ENCODE measurements around the gene PREX1. TPM values are rescaled to one million over a fixed set of nuclear protein-coding genes. Genes with fewer than 3 reads are reported as not detected.

PREX1 gene
- total RNA-seq, 4 donors from 2014 or later: 7.5 to 10.9 (median 9.1) TPM

DNA sequence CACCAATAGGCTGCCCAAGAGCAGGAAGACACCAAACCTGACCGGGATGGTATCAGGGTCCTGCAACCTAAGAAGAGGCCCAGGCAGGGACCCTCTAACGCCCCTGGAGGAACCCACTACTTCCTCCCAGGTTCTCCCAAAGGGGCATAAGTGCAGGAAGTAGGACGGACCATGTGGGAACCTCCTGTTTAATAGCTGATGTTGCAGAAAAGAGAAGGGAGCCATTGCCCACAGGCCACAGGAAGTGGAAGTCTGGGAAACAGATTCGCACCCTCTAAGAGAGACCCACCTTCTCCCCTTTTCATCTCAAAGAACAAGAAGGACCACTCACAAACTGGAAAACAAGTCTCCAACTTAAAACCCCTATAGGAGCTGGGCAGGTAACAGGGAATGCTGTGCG lies 18.1 kb downstream of the PREX1 start:
- intact Hi-C loops (cut with DNase I; ENCODE audit: low total_unique reads) (no loop called here), in situ Hi-C loops (cut with MboI; ENCODE audit: low sequenced_read_pairs in 4 of 4) (no loop called here)
- H3K4me3 ChIP-seq: no peak overlapping the region
- DNase-seq (no peak), ATAC-seq (no peak)
- TF ChIP-seq CTCF (IDR thresholded peaks at IDR 0.05 in 4 of 5, conservative IDR thresholded peaks at IDR 0.05 in 1 of 5) (no peak), POLR2A (IDR thresholded peaks at IDR 0.05) (no peak)
- no peaks in the 10 kb centered on the region for H3K27me3 ChIP-seq
- peaks cover 8 to 13% of the 10 kb centered on the region in 2 donors for H3K4me1 ChIP-seq
- no peaks in the 10 kb centered on the region for H3K36me3 ChIP-seq
- no peaks in the 10 kb centered on the region for H3K9me3 ChIP-seq
- no peak overlapping the region for H3K27ac ChIP-seq

GRCh38 chr20:48808382-48809034 lies 19.3 kb downstream of the PREX1 start:
- Histone ChIP-seq H3K4me3 (no peak overlapping the region), H3K27me3 (no peaks in the 10 kb centered on the region), H3K27ac (no peak overlapping the region), H3K4me1 (peaks cover 8 to 13% of the 10 kb centered on the region in 2 donors), H3K36me3 (no peaks in the 10 kb centered on the region), H3K9me3 (no peaks in the 10 kb centered on the region)
- in situ Hi-C loops (cut with MboI; ENCODE audit: low sequenced_read_pairs in 4 of 4): no loop called here
- intact Hi-C loops (cut with DNase I; ENCODE audit: low total_unique reads): no loop called here
- no peak for TF ChIP-seq CTCF (IDR thresholded peaks at IDR 0.05 in 4 of 5, conservative IDR thresholded peaks at IDR 0.05 in 1 of 5)
- TF ChIP-seq POLR2A (IDR thresholded peaks at IDR 0.05): no peak
- DNase-seq (no peak), ATAC-seq (no peak)

- peak in 1 of 2 donors; percentile 44 for DNase-seq
- Histone ChIP-seq H3K27me3 (no peaks in the 10 kb centered on the region), H3K4me1 (peaks cover 8 to 13% of the 10 kb centered on the region in 2 donors), H3K9me3 (no peaks in the 10 kb centered on the region), H3K36me3 (no peaks in the 10 kb centered on the region), H3K4me3 (peak overlapping the region in 1 of 4 donors; percentile 17), H3K27ac (no peak overlapping the region)
- TF ChIP-seq CTCF (IDR thresholded peaks at IDR 0.05 in 4 of 5, conservative IDR thresholded peaks at IDR 0.05 in 1 of 5) (no peak), POLR2A (IDR thresholded peaks at IDR 0.05) (no peak)
- peak; percentile 62 to 74 for ATAC-seq
- in situ Hi-C loops (cut with MboI; ENCODE audit: low sequenced_read_pairs in 4 of 4) (no loop called here), intact Hi-C loops (cut with DNase I; ENCODE audit: low total_unique reads) (no loop called here)
Observed at GRCh38 chr20:48807586-48808381, 20.0 kb downstream of the PREX1 start.

DNA sequence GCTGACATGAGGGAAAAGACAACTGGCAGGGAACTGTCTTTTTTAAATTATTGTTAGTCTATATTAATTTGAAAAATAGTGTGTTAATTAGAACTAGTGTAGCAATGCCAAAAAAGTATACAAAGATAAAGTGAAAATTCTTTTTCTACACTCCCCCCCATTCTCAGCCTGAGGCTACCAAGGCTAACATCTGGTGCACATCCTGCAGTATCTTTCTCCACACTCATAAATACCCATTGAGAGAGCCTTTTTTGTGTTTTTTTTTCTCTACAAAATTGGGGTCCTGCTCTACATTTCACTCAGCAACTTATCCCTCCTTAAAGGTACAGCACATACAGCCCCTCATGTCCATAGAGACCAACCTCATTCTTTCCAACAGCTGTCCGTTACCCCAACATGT lies 20.7 kb downstream of the PREX1 start:
- no peaks in the 10 kb centered on the region for H3K27me3 ChIP-seq
- intact Hi-C loops (cut with DNase I; ENCODE audit: low total_unique reads): no loop called here

More for the DNA sequence above, 20.7 kb downstream of the PREX1 start:
- Histone ChIP-seq H3K4me1 (peaks cover 8 to 13% of the 10 kb centered on the region in 2 donors), H3K4me3 (no peak overlapping the region), H3K36me3 (no peaks in the 10 kb centered on the region), H3K9me3 (no peaks in the 10 kb centered on the region), H3K27ac (no peak overlapping the region)
- DNase-seq: no peak
- TF ChIP-seq POLR2A (IDR thresholded peaks at IDR 0.05): no peak
- TF ChIP-seq CTCF (IDR thresholded peaks at IDR 0.05 in 4 of 5, conservative IDR thresholded peaks at IDR 0.05 in 1 of 5): no peak
- in situ Hi-C loops (cut with MboI; ENCODE audit: low sequenced_read_pairs in 4 of 4): no loop called here
- ATAC-seq: no peak

Measured in gastrocnemius medialis (tissue), 4 donors.